ENCODE data around the gene LIPA. TPM values are rescaled to one million over a fixed set of nuclear protein-coding genes. Genes with fewer than 3 reads are reported as not detected.

Gene LIPA
- total and polyA plus RNA-seq, 4 donors: 35.3 to 176 (median 75.9) TPM

DNA sequence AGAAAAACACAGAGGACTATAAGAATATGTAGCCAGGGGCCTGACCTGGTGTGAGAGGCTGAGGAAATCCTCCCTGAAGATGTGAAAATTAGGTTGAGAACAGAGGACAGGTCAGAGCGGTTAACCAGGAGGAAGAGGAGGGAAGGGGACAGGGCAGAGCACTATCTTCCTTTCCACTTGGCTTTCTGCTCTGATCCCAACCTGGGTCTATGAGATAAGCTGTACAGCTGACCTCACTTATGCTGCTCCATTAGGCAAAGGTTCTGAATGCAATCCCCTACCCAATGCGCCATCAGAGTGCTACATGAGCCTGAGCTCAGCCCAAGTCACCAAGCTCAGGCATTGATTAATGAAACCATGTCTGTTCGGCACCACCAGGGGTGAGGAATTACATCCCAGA lies 10.5 kb downstream of the LIPA start:
- H3K9ac ChIP-seq (ENCODE audit: low read depth in 1 of 2, low read length in 2 of 2): no peak overlapping the region
- TF ChIP-seq HNF4A (conservative IDR thresholded peaks at IDR 0.05) (no peak), FOXA2 (IDR thresholded peaks at IDR 0.05) (no peak), NR2F2 (IDR thresholded peaks at IDR 0.05) (no peak)
- TF ChIP-seq, protein P1, sequence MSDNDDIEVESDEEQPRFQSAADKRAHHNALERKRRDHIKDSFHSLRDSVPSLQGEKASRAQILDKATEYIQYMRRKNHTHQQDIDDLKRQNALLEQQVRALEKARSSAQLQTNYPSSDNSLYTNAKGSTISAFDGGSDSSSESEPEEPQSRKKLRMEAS (IDR thresholded peaks at IDR 0.05): no peak
- TF ChIP-seq, protein P2, sequence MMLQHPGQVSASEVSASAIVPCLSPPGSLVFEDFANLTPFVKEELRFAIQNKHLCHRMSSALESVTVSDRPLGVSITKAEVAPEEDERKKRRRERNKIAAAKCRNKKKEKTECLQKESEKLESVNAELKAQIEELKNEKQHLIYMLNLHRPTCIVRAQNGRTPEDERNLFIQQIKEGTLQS (IDR thresholded peaks at IDR 0.05): no peak
- peaks cover 0 to 14% (median 8%) of the 10 kb centered on the region in 4 donors for H3K36me3 ChIP-seq (ENCODE audit: control insufficient read depth in 4 of 4, insufficient read depth in 3 of 4, low read depth in 1 of 4, low read length in 3 of 4)
- WGBS: 91% methylated on average over 3 of the region's 3 CpGs
- H3K9me3 ChIP-seq (ENCODE audit: control insufficient read depth in 4 of 4, low read length in 3 of 4): no peaks in the 10 kb centered on the region
- peaks cover 2 to 28% (median 21%) of the 10 kb centered on the region in 4 donors for H3K4me1 ChIP-seq (ENCODE audit: control insufficient read depth in 4 of 4, insufficient read depth in 4 of 4, low read length in 3 of 4)
- H3K4me3 ChIP-seq (ENCODE audit: low read depth in 1 of 3, low read length in 3 of 3): no peak overlapping the region
- no peaks in the 10 kb centered on the region for H3K27me3 ChIP-seq (ENCODE audit: control insufficient read depth in 4 of 4, insufficient read depth in 4 of 4, low read length in 3 of 4)
- no peak for DNase-seq (ENCODE audit: low spot score)
- no peak overlapping the region for H3K27ac ChIP-seq (ENCODE audit: low read depth in 1 of 2, low read length in 2 of 2)

DNA sequence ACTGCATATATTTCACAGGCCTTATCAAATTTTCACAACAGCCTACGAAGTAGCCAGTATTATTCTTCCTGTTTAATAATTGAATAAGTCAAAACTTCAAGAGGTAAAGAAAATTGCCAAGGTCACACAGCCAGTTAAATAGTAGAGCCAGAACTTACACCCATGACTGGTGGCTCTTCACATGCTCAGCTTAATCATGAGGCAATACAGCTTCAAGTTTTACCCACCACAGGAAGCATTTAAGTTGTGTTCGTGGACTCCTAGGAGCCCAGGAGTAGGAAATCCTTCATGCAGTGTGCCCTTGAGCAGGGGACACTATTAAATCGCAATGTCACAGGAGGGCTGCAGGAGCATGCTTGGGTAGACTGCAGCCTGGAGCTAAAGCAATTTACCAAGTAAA lies 11.1 kb downstream of the LIPA start:
- Histone ChIP-seq H3K27me3 (ENCODE audit: control insufficient read depth in 4 of 4, insufficient read depth in 4 of 4, low read length in 3 of 4) (no peaks in the 10 kb centered on the region), H3K27ac (ENCODE audit: low read depth in 1 of 2, low read length in 2 of 2) (no peak overlapping the region), H3K36me3 (ENCODE audit: control insufficient read depth in 4 of 4, insufficient read depth in 3 of 4, low read depth in 1 of 4, low read length in 3 of 4) (peaks cover 0 to 12% (median 8%) of the 10 kb centered on the region in 4 donors), H3K9me3 (ENCODE audit: control insufficient read depth in 4 of 4, low read length in 3 of 4) (no peaks in the 10 kb centered on the region), H3K4me3 (ENCODE audit: low read depth in 1 of 3, low read length in 3 of 3) (no peak overlapping the region), H3K9ac (ENCODE audit: low read depth in 1 of 2, low read length in 2 of 2) (no peak overlapping the region), H3K4me1 (ENCODE audit: control insufficient read depth in 4 of 4, insufficient read depth in 4 of 4, low read length in 3 of 4) (peaks cover 2 to 28% (median 21%) of the 10 kb centered on the region in 4 donors)
- TF ChIP-seq, protein P2 (IDR thresholded peaks at IDR 0.05): no peak
- no peak for DNase-seq (ENCODE audit: low spot score)
- 57% methylated on average over 3 of the region's 3 CpGs for WGBS

DNA sequence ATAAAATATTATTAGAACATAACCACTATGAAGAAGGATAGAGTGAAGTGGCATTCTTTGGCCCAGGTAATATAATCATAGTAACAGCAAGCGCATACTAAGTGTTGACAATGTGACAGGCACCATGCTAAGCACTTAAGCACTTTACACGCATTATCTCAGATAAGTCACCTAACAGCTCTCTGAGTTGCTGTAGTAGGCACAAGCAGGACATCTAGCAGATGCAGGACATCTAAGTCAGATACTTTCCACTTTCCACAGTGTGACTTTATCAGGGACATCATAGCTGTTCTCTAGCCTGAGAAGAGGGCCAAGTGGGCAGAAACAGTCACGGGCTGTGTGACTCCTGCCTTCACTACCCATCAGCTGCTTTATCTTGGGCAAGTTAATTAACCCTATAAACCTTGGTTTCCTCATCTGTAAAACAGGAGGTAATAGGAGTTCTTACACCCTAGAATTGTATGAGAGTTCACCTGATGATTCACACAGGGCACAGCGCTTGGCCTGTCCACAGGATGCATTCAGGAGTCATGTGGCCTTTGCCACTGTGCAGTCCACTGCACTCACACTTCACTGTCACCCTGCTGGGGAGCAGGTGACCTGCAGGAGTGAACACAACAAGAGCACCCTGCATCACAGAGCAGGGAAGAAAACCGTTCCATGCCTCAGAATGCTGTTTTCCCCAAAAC lies 12.5 kb downstream of the LIPA start:
- no peaks in the 10 kb centered on the region for H3K27me3 ChIP-seq (ENCODE audit: control insufficient read depth in 4 of 4, insufficient read depth in 4 of 4, low read length in 3 of 4)
- TF ChIP-seq HNF4A (conservative IDR thresholded peaks at IDR 0.05) (no peak), HNF4G (IDR thresholded peaks at IDR 0.05) (no peak), EGR1 (IDR thresholded peaks at IDR 0.05; ENCODE audit: low read depth in 2 of 2) (no peak)
- TF ChIP-seq, protein P2 (IDR thresholded peaks at IDR 0.05): no peak
- TF ChIP-seq, protein P3, sequence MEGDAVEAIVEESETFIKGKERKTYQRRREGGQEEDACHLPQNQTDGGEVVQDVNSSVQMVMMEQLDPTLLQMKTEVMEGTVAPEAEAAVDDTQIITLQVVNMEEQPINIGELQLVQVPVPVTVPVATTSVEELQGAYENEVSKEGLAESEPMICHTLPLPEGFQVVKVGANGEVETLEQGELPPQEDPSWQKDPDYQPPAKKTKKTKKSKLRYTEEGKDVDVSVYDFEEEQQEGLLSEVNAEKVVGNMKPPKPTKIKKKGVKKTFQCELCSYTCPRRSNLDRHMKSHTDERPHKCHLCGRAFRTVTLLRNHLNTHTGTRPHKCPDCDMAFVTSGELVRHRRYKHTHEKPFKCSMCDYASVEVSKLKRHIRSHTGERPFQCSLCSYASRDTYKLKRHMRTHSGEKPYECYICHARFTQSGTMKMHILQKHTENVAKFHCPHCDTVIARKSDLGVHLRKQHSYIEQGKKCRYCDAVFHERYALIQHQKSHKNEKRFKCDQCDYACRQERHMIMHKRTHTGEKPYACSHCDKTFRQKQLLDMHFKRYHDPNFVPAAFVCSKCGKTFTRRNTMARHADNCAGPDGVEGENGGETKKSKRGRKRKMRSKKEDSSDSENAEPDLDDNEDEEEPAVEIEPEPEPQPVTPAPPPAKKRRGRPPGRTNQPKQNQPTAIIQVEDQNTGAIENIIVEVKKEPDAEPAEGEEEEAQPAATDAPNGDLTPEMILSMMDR (IDR thresholded peaks at IDR 0.05; ENCODE audit: low read depth, low read length, missing input control): no peak
- TF ChIP-seq, protein P4, sequence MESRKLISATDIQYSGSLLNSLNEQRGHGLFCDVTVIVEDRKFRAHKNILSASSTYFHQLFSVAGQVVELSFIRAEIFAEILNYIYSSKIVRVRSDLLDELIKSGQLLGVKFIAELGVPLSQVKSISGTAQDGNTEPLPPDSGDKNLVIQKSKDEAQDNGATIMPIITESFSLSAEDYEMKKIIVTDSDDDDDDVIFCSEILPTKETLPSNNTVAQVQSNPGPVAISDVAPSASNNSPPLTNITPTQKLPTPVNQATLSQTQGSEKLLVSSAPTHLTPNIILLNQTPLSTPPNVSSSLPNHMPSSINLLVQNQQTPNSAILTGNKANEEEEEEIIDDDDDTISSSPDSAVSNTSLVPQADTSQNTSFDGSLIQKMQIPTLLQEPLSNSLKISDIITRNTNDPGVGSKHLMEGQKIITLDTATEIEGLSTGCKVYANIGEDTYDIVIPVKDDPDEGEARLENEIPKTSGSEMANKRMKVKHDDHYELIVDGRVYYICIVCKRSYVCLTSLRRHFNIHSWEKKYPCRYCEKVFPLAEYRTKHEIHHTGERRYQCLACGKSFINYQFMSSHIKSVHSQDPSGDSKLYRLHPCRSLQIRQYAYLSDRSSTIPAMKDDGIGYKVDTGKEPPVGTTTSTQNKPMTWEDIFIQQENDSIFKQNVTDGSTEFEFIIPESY (IDR thresholded peaks at IDR 0.05): no peak
- H3K4me3 ChIP-seq (ENCODE audit: low read depth in 1 of 3, low read length in 3 of 3): no peak overlapping the region
- 90% methylated on average over 5 of the region's 5 CpGs for WGBS
- H3K27ac ChIP-seq (ENCODE audit: low read depth in 1 of 2, low read length in 2 of 2): no peak overlapping the region
- peaks cover 2 to 28% (median 21%) of the 10 kb centered on the region in 4 donors for H3K4me1 ChIP-seq (ENCODE audit: control insufficient read depth in 4 of 4, insufficient read depth in 4 of 4, low read length in 3 of 4)
- no peak for DNase-seq (ENCODE audit: low spot score)
- no peak overlapping the region for H3K9ac ChIP-seq (ENCODE audit: low read depth in 1 of 2, low read length in 2 of 2)
- peaks cover 0 to 11% (median 9%) of the 10 kb centered on the region in 4 donors for H3K36me3 ChIP-seq (ENCODE audit: control insufficient read depth in 4 of 4, insufficient read depth in 3 of 4, low read depth in 1 of 4, low read length in 3 of 4)
- H3K9me3 ChIP-seq (ENCODE audit: control insufficient read depth in 4 of 4, low read length in 3 of 4): no peaks in the 10 kb centered on the region
